ACHN (cell line): ENCODE data around the gene CHST13.

Experiments
- DNase-seq: peaks from one replicate; pipeline ENCODE4 v3.0.0-alpha.2; 2015
- in situ Hi-C: cut with HindIII; loops from 2 replicates; pipeline ENCODE4 v1.10.0; 2017; ENCODE audit warnings: low sequenced_read_pairs, low pct_ligation_motif_present, low pct_unique_long_range_greater_than_20kb

CHST13 gene

DNA sequence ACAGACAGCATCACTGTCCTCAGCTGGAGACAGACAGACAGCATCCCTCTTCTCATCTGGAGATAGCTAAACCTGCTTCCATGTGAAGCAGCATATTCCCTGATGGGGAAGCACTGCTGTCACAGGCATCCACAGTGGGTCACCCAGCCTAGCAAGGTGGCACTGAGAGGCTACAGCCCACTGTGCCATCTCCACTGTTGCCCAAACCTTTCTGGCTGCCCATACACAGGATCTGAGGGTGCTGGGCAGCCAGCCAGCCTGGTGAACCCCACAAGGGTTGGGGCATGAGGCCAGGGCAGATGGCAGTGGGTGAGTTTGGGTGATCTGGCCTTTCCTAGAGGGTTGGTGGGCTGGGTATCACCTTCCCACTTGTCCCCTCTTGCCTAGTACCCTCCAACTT is 11.7 kb downstream of the CHST13 start:
- in situ Hi-C loops: no loop called here
- DNase-seq: no peak

DNA sequence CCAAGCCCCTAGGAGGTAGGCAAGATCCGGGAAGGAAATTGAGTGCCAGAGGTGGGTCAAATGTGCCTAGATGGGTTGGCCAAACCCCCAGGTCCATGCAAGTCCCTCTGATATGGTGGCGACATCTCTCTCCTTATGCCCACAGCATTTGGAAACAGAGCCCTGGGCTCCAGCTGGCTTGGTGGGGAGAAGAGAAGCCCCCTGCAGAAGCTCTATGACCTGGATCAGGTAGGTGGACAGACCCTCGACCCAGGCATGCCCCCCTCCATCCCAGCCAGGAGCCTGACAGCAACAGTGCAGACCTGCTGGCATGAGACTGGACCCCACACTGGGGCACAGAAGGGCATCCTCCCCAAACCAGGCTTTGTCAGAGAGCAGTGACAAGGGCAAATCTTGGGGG is 12.2 kb downstream of the CHST13 start:
- in situ Hi-C loops: no loop called here
- no peak for DNase-seq

DNA sequence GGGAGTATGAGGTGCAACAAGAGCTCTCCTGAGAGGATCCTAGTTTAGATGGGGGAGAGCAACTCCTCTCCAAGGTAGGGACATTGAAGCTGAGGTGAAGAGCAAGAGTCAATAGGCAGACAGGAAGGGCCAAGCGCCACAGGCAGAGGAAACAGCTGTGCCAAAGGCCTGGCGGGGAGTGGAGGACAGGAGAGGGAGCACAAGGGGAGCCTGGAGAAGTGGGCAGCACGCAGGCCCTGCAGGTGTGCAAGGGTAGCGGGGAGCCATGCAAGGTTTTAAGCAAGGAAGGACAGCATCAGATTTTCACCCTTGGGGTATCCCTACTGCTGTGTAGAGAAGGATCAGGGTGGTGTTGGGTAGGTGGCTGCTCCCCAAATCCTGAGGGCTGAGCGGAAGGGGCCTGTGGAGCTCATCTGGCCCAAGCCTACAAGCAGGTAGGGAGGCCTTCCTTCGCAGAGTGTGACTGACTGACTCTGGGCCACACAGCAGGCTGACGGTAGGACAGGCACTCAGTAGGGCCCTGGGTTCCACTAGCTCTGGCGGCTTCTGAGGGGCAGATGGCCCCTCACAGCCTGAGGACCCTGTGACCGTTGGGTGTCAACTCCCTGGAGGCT is 13.3 kb downstream of the CHST13 start:
- in situ Hi-C loops: no loop called here
- no peak for DNase-seq

DNA sequence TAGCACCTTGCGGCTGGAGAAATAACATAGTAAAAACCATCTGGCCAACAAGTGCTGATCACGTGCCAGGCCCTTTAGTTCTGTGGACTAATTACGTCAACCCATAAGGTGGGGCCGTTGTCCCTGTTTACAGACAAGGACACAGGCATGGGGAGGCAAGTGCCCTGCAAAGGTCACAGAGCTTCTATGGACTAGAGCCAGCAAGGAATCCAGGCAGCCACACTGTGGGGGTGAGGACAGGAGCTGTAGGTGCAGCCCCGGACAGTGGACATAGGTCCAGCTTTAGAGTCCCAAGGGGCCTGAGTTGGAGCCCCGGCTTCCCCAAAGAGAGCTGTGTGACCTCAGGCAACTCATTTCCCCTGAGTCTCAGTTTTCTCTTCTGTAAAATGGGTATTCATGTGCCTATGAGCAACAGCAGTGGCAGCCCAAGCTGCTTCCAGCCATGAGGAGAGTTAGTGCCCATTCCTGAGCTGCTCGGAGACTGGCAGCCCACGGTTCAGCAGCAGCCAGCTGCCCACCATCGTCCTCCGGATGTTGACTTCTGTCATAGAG is 13.9 kb downstream of the CHST13 start:
- in situ Hi-C loops: no loop called here
- no peak for DNase-seq

DNA sequence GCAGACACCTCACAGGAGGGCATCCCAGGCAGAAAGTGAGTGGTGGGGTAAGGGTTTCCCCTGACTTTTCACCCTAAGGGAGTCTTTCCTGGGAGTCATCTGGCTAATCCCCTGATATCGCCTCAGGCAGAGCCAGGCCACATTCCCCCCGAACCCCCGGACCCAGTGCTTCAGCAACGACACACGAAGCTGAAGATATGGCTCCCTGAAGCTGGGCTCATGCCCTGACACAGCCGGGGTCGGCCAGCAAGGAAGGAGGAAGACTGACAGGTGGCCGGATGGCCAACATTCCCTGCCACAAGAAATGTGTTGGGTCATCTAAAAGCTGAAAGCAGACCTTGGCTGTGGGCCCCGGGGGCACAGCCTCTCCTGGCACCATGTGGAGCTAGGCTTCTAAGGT is 14.4 kb downstream of the CHST13 start:
- DNase-seq: no peak
- in situ Hi-C loops: no loop called here

DNA sequence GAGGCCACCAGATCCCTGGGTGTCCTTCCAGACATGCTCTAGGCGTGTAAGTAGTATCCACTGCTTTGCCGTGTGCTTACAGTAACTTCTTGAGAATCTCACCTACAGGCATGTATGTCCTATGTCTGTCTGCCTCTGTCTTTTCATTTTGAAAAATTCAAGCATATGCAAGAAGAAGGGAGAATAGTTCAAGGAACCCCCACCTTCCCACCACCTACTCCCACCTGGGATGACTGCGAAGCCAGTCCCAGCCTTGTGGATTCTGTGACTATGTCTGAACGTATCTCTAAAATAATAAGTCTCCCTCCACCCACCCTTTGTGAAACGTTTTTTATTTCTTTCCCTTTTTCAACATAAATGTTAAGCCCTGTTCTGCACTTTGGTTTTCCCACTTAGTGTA is 15.0 kb downstream of the CHST13 start:
- in situ Hi-C loops: no loop called here
- no peak for DNase-seq

DNA sequence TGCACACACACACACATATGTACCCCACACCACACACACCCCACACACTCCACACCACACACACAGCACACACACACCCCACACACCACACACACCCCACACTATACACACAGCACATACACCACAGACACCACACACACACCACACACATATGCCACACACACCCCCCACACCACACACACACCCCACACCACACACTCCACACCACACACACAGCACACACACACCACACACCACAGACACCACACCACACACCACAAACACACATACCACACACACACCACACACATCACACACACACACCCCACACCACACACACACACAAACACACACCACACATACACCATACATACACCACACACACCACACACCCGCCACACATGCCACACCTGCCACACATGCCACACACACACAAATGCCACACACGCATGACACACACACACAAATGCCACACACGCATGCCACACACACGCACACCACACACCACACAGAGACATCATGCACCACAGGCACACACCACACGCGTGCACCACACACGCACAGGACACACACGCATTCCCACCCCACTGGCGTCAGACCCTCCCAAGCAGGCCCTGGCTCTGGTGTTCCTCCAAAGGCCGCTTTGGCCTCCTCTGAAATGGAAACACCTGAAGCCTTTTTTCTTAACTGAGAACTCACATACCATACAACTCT is 15.7 kb downstream of the CHST13 start:
- in situ Hi-C loops: no loop called here
- DNase-seq: no peak

DNA sequence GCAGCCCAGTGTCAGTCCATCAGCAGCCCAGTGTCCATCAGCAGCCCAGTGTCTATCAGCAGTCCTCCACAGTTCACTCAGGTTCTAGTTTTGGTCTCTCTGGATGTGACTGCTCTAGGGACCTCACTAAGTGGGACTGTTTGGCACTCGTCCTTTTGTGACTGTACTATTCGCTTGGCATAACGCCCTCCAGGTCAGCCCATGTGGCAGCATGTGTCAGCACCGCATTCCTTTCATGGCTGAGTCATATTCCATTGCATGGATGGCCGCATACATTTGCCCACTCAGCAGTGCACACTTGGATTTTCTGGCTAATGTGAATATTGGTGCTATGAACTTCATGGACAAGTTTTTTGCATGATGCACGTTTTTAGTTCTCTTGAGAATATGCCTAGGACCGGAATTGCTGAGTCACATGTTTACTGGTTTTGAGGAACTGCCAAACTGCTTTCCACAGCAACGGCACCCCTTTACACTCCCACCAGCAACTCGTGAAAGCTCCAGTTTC is 16.4 kb downstream of the CHST13 start:
- peak; percentile 92 for DNase-seq
- in situ Hi-C loops: no loop called here

DNA sequence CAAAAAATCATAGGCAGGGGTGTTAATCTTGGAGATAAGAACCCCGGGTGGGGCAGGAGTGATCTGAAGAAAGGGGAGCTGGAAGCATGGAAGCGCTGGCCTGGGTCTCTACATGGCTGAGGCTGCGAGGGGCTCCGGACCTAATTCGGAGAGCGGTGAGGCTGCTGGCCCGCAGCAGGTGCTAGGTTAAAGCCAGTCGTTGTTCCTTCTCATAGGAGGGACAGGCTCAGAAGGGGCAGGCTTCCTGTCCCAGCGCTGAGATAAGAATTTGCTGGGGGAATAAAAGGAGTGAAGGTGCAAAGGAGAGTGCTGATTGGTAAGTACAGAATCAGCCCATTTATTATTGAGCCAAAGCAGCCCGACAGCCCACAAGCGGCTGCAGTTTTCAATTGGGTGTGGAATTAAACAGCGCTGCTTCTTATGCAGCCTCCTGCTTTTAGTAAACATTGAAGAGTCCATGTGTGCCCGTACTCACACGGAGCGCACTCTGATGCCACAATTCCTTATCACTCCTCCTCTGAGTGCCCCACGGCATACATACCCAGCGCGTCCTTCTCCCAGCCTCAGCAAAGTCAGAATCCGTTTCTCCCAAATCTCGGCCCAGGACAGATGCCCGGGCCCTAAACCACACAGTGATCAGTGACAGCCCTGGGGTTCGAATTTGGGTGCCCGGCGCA is 17.1 kb downstream of the CHST13 start:
- in situ Hi-C loops: no loop called here
- no peak for DNase-seq

DNA sequence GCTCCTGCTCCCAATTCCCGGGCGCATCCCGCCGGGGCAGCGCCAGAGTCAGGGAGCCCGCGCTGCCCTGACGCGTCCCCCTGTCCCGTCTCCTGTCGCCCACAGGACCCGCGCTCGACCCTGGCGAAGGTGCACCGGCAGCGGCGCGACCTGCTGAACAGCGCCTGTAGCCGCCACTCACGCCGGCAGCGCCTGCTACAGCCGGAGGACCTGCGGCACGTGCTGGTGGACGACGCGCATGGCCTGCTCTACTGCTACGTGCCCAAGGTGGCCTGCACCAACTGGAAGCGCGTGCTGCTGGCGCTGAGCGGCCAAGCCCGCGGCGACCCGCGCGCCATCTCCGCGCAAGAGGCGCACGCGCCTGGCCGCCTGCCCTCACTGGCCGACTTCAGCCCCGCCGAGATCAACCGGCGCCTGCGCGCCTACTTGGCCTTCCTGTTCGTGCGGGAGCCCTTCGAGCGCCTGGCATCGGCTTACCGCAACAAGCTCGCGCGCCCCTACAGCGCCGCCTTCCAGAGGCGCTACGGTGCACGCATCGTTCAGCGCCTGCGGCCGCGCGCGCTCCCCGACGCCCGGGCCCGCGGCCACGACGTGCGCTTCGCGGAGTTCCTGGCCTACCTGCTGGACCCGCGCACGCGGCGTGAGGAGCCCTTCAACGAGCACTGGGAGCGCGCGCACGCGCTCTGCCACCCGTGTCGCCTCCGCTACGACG is 17.8 kb downstream of the CHST13 start:
- in situ Hi-C loops: no loop called here
- no peak for DNase-seq

DNA sequence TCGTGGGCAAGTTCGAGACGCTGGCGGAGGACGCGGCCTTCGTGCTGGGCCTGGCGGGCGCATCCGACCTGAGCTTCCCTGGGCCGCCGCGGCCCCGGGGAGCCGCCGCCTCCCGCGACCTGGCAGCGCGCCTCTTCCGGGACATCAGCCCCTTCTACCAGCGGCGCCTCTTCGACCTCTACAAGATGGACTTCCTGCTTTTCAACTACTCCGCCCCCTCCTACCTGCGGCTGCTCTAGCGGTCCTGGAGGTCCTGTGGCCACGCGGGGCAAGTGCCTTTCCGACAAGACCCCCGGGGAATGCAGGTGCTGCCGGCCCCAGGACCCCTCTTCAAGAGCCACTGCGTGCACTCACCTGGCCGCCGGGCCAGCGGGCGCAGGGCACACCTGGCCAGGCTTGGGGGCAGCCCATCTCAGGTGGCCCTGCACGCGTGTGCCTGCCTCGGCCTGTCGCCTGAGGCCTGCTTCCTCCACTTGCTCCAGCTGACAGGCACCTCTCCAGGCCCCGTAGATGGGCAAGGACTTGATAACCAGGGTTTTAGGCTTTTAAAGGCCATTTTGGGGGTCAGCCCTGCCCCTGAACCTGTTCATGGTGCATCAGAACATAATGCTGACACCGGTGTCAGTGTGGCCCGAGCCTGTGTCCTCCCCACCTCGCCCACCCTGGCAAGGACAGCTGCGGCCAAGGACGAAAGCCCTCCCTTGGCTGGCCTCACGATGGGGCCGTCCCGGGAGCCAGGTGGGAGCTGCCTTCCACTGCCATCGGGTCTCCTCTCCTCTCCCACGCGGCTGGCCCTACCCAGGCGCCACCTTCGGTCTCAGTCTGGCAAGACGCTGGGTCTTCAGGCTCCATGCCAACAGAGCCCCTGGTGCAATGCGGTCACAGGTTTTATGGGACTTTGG is 18.6 kb downstream of the CHST13 start:
- in situ Hi-C loops: no loop called here
- no peak for DNase-seq

DNA sequence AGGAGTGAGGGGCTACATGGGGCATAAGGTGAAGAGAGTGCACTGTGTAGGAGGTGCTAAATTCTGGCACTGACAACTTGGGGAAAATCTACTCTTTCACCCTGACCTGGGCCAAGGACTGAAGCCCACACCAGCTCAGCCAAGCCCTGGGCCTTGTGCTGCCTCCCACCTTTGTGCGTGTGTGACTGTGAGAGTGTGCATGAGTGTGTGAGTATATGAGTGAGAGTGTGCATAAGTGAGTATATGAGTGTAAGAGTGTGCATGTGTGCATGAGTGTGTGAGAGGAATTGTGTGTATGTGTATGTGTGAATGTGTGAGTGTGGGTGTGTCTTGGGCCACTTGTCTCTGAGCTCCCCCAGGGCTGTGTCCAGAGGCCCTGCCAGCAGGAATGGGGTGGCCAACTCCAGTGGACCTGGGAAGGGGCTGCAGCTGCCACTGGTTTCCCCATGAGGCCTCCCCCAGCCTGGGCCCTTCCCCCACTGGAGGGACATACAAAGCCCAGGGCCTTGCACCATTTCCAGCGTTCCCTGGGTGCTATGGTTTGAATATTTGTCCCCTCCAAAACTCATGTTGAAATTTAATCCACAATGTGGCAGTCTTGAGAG is 19.6 kb downstream of the CHST13 start:
- DNase-seq: no peak
- in situ Hi-C loops: no loop called here

DNA sequence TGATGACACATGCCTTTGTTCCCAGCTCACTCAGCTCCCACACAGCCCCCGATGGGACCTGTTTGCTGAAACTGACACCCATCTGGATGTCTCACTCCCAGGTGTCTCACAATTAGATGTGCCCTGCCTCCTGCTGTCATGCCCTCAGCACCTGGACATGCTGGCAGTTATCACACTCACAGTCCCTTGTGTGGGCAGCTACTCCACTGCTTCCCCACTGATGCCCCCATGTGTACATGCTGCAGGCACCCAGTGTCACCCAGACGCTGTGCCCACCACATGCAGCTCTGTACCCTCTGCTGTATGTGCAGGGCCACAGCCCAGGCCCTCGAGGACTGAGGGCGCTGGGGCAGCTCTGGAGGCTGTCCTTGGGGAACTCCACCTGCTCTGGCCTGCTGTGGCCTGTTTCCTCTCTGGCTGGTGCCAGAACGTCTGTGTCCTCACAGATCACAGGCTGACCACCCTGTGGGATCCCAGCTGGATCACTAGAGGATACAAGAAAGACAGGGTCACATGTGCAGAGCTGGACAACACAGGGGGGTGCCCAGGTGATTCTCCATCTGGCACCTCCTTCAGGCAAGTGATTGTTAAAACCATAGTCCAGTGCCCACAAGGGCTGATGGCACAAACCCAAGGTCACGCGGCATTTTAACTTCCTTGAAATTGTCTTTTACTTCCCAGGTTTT is 20.8 kb downstream of the CHST13 start:
- in situ Hi-C loops: no loop called here
- no peak for DNase-seq

DNA sequence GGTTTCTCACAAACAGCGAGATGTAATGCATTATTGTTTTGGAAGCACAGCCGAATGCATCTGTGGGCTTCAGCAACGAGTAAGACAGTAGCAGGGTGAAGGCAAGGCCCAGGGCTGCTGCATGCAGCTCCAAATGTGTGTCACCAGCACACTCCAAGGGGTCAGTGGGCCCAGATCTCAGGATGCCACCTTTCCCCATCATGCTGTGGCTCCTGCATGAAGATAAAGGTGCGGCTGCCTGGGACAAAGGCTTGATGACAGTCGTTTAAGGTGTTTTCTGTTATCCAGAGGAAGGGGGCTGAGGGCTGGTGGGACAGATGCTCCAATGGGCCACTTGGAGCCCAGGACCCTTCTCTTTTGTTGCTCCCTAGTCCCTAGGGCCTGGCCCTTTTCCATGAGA is 21.6 kb downstream of the CHST13 start:
- in situ Hi-C loops: no loop called here
- DNase-seq: no peak

DNA sequence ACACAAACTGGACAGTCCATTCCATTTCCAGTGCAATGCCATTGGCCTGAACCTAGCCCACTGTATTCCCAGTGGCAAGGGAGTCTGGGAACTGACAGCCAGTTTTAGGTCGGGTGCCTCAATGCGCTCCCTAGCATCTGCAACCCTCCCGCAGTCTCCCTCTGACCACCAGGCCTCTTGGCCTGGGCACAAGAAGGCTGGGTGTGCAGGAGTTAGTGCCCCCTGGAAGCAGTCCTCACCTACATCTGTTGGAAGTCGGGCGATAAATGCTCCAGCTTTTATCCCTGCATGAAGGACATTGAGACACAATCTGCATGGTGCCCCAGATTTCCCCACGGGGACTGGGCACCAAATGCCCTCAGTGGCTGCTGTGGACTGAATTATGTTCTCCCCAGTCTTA is 22.1 kb downstream of the CHST13 start:
- in situ Hi-C loops: no loop called here
- DNase-seq: no peak

DNA sequence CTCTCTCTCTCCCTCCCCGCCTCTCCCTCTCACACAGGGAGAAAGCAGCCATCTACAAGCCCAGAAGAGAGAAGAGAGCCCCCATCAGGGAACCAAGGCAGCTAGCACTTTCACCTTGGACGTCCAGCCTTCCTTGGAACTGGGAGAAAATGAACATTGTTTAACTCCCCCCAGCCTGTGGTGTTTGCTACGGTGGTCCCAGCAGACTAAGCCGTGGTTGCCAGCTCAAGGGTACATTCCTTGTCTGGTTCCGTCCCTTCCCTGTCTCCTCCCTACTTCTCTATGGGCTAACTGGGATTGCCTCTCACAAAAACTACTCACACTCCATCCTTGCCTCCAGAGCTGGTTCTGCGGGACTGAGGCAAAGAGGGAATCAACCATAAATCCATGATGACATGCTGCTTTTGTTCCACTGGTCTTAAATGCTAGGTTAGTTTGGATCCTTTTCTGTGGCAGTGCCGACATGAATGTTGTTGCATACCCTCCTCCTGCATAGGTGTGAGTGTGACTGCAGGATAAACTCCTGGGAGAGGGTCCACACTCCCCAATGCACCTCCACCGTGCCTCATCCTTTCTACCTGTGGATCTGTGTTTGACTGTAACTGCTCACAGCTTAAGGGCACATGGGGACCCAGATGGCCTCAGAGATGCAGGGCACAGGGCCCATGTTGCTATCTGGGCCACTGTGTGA is 22.7 kb downstream of the CHST13 start:
- in situ Hi-C loops: no loop called here
- DNase-seq: no peak

DNA sequence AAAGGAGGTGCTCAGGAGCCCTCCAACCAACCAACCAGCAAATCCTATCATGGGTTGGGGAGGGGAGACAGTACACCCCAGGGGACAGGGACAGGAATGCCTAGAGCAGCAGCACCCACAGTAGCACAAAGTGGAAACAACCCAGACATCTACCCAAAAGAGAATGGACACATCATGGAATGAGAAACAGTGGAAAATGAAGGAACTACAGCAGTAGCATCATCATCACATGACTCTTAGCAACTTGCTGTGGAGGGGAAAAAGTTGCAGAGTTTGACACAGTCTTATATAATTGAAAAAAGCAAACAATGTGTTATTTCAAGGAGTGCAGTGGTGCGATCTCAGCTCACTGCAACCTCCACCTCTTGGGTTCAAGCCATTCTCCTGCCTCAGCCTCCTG is 23.8 kb downstream of the CHST13 start:
- in situ Hi-C loops: no loop called here
- no peak for DNase-seq
